Activated CD4-positive, CD25-positive, alpha-beta regulatory T cell treated with anti-CD3 and anti-CD28 coated beads, Interleukin-2, amount 50 U/mL, for 24 hours (primary cell): ENCODE data around the gene ANO4.

Experiments
- ATAC-seq, 2 donors: fragments of 150-1000 bp; cut with Tn5 transposase; one replicate each; pipeline ENCODE4 v1.10.0; 2021; ENCODE audit warnings: mild to moderate bottlenecking in 1 of 2, moderate library complexity in 1 of 2

The ANO4 gene

DNA sequence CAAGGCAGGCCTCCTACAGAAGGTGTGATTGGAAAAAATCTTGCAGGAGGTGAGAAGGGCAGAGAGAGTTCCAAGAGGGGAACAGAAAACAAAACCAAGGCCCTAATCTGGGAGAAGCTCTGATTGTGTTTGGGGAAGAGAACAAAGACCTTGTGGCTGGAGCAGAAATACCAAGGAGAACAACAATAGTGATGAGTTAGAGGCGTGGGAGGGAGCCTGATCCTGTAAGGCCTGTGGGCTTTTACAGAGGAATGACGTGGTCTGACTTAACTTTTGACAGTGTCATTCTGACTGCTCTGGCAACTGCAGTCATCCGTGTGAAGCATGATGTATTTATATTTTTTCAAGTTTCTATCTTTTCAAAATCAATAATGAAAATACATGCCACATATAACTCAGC lies 200.6 kb downstream of the ANO4 start:
- ATAC-seq = no peak

DNA sequence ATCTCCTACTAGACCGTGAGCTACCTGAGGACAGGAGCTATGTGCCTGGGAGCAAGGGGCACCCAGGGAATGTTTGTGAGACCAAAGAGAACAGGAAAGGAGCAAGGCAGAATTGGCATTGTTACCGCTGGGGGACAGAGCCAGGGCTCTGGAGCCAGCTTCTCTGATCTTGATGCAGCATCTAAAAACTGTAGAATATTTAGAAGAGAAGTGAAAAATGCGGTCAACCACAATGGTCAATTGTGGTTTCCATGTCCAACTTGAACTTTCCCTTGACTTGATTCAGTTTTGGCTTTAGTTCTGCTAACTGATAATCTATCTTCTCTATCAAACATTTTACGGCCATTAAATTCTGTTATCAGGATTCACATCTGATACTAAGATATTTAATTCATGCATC lies 201.2 kb downstream of the ANO4 start:
- ATAC-seq = no peak

DNA sequence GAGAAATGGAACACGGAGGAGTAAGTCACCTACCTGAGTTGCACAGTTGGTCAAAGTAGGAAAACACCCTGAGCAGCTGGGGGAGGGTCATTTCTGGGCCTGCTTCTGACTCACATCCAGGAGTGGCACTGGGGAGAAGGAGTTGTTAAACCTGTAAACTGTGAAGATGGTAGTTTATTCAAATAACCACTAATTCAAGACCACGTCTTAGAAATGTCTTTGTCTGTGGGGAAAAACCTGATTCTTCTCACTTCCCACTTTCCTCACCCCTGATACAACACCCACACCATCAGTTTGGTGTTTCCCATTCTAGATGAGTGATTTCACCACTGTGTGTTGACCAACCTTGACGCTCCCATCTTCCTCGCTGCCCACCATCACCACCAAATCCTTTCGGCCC lies 207.1 kb downstream of the ANO4 start:
- no peak for ATAC-seq

DNA sequence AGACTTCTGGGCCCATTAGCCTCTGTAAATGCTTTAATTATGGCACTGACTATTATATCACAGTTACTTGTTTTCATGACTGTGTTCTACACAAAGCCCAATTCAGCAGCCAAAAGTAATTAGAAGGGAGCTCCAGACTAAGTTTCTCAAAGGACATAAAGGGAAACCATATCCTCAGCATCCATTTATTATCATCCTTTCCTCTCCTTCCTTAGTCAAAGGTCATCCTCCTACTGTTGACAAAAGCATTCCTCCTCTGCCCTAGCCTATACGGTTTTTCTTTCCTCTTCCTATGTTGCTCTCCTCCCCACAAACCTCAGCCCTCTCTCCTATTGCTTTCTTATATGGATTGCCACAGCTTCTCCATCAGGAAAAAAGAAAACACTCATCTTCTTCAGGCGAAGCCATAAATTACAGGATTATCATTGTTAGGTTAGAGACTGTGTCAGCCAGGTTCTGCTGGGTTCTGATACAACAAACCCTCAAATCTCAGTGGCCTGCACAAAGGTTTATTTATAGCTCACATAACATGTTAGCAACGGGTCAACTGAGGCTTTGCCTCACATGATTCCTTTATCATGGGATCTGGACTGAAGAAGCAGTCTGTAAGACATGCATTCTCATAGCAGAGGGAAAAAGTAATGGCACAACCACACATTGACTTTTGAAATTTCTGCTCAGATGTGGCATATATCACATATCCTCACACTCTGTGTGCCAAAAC lies 208.3 kb downstream of the ANO4 start:
- no peak for ATAC-seq

DNA sequence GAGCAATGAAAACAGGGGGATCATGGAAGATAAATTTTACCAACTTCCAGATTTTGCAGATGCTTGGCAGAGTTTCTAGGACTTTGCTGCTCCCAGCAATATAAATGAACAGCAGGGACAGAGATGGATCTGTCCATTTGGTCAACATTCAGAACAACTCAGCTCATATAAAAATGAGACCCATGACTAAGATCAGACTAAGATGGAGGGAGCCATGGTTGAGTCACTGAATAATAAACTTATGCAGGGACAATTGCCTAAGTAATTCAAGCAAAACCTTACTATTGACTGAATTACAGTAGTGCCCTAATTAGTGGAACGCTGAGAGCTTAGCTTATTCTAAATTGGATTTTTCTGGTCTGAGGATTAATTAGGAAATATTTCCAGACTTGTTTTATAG lies 210.3 kb downstream of the ANO4 start:
- no peak for ATAC-seq

DNA sequence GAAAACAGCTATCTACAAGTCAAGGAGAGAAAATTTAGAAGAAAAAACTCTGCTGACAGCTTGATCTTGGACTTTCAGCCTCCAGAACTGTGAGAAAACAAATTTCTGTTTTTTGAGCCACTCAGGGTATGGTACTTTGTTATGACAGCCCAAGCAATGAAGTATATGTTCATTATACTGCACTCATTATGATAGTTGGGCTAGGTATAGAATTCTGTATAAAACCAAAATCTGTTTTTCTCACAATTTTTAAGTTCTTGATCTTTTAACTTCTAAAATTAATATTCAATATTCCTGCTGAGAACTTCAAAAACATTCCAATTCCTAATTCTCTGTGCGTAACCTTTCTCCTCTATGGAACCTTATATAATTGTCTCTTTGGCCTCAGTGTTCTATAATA lies 214.7 kb downstream of the ANO4 start:
- no peak for ATAC-seq

DNA sequence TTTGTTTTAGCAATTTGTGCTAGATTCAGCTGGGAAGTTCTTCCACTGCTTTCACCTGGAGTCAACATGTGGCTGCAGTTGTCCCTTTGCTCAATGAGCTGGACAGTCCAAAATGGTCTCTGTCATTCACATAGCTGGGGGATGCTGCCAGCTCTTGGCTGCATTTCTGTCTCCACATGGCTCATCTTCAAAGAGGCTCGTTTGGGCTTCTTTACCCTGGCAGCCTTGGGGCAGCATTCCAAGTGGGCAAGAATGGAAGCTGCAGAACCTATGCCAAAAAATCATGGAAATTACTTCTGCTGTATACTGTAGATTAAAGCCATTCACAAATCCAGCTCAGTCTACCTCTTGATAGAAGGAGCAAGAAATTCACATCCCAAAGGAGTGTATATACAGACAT lies 216.3 kb downstream of the ANO4 start:
- no peak for ATAC-seq

DNA sequence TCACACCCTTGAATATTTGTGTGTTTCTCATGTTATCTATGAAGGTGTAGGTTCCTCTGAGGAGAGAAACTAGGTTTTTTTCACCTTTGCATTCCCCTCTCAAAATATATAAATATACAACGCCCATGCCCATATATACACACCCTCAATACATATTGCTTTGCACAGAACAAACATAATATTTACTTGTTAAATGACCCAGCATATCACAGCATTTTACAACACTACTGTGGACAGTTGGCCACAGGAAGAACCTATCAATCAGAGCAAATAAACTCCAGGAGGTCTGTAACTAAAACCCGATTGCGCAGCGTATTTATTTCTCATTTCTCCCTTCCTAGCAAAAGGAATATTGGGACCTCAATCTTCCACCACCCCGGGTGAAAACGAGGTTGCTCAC lies 219.4 kb downstream of the ANO4 start:
- ATAC-seq = no peak

DNA sequence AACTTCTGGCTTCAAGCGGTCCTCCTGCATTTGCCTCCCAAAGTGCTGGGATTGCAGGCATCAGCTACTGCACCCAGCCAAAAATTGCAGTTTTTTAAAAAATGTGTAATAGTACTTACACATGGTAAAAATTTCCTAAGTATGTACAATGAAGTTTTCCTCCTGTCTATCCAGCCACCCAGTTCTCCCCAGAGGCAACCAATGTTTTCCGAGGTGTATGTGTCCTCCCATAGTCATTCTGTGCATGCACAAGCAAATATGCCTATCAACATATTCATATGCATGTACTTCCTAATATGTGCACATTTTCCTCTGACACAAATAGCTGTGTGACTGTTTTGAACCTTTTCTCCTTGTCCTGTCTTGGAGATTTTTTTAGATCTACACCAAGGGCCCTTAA lies 220.5 kb downstream of the ANO4 start:
- ATAC-seq = no peak

DNA sequence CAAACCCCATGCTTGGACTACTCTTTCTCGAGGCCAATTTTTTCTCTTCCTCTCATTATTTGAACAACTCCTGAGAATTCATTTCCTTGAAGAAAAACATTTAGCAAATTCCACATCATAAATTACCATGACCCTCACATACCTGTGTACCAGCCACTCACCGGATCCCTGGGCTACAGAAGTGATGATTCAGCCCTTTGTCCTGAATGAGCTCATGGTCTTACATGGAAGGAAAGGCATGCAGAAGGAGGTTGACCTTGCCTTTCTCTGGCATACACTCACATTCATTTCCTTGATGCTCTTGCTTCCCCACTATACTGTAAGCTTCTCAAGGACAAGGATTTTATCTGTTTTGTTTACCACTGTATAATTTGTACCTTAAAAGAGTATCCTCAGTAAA lies 224.0 kb downstream of the ANO4 start:
- no peak for ATAC-seq

DNA sequence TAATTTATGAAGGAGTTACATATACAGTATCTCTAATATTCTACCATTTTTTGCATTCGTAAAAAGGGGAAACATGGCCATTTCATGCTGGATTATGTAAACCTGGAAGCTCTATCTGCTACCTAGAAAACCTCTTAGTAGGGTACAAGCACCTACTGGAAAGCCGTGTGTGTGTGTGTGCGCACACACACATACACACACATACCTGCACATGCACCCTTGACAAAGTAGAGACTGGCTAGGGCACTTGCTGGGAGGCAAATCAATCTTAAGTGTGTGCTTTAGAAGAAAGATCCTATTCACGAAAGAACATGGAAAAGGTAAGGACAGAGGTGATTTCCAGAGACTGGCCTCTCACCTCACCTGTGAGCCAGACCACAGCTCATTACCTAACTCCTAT lies 224.6 kb downstream of the ANO4 start:
- ATAC-seq = no peak

DNA sequence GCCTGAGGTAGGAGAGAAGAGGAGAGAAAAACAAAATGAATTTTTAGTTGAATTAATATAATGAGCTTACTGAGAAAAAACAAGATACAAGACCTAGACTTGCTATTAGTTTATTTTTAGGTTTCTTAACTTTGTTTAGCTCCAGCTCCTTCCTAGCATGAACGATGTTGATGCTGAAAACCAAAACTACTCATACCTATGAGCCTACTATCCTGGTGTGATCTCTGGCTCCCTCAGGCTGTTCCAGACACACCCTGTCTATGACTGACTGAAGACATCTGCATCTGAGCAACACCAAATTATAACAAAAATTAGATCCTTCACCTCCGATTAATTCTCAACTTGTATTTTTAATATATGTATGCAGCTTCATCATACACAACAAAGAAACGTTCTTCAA lies 225.1 kb downstream of the ANO4 start:
- ATAC-seq = no peak

DNA sequence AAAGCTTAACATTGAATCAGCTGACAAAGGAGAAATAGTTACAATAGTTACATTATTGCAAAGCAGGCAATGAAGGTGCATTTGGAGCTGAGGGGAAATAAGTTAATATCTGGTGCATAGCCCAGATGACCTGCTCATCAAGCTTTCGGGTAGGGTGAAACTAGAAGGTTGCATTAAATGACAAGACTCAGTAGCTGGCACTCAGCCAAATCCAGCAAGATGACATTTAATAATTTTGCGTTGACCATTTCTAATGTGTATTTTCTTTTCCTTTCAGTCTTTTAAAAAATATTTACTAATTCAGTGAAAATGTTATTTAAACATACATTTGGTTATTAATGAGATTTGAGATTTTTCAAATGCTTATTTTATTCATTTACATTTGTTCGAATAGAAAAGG lies 226.9 kb downstream of the ANO4 start:
- no peak for ATAC-seq

DNA sequence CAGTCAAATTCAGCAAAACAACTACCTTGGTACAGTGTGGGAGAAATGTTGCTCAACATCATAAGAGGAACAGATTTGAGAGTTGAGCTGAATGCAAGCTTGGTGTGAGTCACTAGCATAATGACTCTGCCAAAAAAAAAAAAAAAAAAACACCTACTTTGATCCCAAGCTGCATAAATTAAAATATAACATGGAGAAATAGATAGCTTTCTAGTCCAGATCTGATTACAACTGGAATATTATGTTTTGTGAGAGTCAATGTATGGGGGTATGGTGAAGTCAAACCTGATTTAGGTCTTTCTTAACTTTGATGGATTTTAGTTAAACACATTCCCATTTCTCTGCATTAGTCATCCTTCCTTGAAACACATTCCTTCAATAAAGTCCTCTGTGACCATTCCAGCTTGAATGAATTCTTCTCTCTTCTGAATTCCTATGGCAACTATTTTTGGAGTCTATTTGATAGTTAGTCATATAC lies 227.4 kb downstream of the ANO4 start:
- no peak for ATAC-seq

DNA sequence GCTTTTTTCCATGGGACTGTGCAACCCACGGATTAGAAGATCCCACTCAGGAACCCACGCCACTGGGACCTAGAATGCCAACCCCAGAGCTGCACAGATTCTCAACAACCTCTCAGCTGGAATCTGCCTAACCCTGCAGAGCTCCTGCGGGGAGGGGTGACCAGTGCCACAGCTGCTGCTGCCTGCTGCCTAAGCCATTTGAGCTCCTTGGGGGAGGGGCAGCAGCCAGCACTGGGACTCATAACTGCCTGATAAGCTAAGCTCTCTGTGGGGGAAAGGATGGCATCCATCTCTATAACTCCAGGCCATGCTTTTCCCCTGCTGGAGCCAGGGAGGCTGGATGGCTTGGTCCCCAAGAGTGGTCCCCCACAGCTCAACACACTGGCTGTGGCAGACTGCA lies 232.6 kb downstream of the ANO4 start:
- ATAC-seq = no peak

DNA sequence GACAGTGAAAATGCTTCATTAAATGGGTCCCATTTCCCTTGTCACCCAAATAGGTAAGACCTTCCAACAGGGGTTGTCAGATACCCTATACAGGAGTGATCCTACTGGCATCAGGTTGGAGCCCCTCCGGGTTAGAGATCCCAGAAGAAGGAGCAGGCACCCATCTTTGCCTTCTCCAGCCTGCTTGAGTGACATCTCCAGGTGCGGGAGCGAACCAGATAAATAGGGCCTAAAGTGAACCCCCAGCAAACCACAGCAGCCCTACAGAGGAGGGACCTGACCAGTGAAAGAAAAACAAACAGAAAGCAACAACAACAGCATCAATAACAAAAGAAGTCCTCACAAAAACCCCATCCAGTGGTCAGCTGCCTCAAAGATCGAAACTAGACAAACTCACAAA lies 233.2 kb downstream of the ANO4 start:
- ATAC-seq = no peak

DNA sequence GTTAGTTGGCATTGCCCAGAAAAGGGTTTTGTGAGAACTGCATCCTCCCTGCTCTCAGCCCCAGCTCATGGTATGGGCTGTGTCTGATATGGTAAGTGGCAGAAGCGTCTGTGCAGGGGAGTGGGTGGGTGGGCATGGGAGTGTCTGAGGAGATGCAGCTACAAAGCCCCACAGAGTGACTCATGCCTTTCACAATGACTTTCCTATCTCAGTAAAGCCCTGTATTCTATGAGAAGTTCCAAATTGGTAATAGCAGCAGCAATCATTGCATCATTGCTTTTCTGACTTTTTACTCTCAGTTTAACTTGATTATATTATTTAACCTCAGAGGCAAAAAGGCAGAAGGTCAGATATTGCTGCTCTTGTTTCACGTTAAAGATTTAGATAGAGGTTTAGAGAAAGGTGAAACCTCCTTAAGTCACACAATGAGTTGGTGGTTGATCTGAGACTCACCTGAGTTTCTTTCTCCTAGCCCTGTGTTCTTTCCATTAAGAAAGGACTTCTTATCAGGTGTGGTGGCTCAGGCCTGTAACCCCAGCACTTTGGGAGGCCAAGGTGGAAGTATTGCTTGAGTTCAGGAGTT lies 243.8 kb downstream of the ANO4 start:
- ATAC-seq = peak; percentile 43 to 49

DNA sequence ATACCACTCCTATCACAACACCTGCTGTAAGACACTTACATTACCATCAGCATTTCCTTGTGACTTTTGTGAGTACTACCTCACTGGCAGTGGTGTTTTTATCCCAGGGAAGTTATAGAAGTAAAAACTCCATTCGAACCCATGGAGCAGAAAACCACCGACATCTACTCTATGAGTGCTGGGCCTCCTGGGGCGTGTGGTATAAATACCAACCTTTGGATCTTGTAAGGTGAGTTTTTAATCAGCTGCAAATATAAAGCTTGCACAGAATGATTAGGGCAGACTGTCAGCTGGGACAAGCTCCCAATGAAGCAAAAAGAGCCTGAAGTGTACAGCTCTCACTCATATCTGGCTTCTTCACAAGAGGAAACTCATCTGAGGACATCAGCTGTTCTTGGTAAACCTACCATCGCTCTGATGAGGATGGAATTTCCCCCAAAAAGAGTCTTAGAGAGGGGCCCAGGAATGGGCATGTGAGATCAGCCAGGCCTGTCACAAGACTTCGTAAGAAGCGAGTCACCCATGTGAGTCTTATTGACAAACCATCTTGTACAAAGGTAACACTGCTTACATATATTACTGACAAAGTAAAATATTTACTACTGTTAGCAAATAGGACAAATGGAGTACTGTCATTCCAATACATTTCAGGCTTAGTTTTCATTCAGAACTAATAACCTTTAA lies 245.4 kb downstream of the ANO4 start:
- no peak for ATAC-seq

DNA sequence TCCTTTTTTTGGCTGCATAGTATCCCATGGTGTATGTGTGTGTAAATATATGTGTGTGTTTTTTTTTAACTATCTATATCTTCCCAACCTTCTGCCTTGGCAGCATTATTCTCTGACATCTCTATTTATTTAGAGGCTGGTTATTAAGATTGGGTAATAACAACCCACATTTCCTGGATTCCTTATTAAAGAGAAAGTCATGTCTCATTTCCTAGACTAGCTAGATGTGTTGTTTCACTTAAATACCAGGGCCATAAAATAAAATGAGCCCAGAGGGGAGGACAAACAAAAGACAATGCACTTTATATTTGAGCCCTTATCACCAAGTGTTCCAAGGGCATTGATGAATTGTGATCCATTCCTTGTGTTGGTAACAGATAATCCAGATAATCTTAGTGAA lies 246.4 kb downstream of the ANO4 start:
- no peak for ATAC-seq

DNA sequence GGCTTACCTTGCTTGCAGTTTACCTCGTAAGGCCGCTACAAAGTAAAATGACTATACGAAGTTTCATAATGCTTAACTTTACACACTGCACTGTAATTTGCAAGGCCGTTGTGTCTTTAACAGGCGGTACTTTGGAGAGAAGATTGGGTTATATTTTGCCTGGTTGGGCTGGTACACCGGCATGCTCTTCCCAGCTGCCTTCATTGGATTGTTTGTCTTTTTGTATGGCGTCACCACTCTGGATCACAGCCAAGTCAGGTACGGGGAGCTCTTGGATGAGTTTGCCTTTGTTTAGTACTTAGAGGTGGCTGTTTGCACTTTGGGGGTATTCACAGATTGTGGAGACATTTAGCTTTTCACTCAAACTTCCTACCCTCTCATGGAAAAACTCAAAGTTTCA lies 247.6 kb downstream of the ANO4 start:
- ATAC-seq = no peak

DNA sequence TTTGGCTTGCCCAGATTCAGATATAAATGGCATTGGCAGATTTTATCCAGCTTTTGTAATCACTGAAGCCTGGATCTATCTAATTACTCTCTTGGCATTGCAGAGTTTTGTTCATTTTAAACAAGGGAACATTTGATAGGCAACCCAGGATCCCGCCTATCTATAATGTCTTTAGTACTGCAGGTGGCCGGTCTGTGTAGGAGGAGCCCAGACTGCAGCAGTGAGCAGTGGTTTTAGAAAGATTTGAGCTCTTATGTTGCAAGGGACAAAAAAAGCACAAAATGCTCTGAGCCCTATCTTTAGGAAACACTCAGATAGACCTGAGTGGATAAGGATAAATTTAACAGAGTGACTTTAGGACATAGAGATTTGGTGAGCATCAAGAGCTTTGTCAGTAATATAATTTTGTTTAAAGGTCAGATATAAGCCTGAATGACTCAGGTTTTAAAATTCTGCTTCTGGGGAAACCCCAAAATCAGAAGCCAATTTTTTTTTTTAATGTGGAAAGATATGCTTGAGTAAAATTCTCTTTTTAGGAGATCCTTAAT lies 250.0 kb downstream of the ANO4 start:
- no peak for ATAC-seq

DNA sequence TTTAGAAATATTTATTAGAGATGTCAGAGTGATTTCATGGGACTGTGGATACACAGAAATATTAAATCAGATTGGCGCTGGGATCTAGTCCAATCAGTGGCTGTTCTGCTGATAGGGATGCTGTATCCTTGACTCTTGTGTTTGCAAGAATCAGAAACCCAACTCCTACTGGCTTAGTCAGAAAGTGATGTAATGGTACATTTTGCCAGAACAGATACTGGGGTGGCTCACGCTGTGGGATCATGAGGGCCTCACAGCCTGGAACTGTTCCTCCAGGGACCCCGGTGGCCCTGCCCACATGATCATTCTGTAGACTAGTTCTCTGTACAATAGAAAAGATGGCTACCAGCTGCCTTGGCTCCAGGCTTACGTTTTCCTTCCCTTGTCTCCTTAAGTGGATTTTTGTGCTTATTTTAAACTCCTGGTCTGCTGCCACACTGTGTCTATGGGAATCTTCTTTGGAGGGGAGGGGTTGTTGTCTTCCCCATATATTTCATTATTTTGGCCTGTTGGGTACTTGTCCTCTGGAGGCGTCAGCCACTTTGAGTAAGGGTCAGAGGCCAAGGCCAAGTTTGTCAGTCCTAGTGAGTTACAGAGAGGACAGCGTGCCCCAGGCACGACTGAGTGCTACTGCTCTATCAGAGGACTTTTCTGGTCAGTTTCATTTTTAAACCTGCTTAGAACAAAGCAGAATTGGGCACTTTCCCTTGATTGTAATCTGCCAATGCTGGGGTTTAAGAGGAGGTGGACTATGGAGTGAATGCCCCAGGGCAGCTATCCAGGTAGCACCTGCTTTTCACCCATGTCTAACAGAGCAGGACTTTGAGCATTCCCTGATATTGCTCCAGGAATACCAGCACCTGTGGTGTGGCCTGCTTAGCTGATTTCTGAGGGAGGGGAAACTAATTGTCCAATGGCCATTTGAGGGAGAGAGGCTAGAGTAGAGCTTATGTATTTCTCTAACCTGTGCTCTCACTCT lies 251.2 kb downstream of the ANO4 start:
- ATAC-seq = no peak

DNA sequence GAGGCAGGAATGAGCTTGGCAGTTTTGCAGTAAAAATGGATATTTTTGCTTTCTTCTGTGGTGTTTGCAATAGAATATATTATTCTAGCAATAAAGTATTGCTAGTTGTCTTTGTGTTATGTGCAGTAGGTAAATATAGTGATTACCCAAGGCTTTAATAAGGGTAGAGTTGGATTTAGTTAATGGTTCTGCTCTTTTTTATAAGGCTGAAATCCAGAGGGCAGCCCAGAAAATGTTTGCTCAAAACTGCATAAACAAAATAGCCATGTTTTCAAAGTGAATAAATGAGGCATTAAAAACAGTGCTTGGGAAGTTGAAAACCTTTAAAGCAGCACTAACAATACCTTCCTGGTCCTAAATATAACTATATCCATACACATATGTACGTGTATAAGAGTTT lies 253.1 kb downstream of the ANO4 start:
- ATAC-seq = no peak
